Ishikawa (cell line): Measurements from ENCODE around the gene ADAMTS16.

Experiments used
- CEBPB ChIP-seq: IDR thresholded peaks from 2 replicates; pipeline ENCODE4 v1.6.1; 2012
- CREB1 ChIP-seq: IDR thresholded peaks from 2 replicates; pipeline ENCODE4 v1.6.1; 2012; ENCODE audit warnings: low read depth
- EGR1 ChIP-seq: IDR thresholded peaks from 2 replicates; pipeline ENCODE4 v1.6.1; 2012
- EP300 ChIP-seq: IDR thresholded peaks from 2 replicates; pipeline ENCODE4 v1.6.1; 2012; ENCODE audit warnings: borderline replicate concordance
- FOXM1 ChIP-seq: IDR thresholded peaks from 2 replicates; pipeline ENCODE4 v1.6.1; 2012; ENCODE audit warnings: low read depth, borderline replicate concordance
- NFIC ChIP-seq: IDR thresholded peaks from 2 replicates; pipeline ENCODE4 v1.6.1; 2012
- RAD21 ChIP-seq: IDR thresholded peaks from 2 replicates; pipeline ENCODE4 v1.6.1; 2012; ENCODE audit warnings: low read depth
- TAF1 ChIP-seq: IDR thresholded peaks from 2 replicates; pipeline ENCODE4 v1.6.1; 2012; ENCODE audit warnings: low read depth, mild to moderate bottlenecking
- TCF12 ChIP-seq: IDR thresholded peaks from 2 replicates; pipeline ENCODE4 v1.6.1; 2012; ENCODE audit warnings: low read depth
- TEAD4 ChIP-seq: IDR thresholded peaks from 2 replicates; pipeline ENCODE4 v1.6.1; 2012
- YY1 ChIP-seq: IDR thresholded peaks from 2 replicates; pipeline ENCODE4 v1.6.1; 2012; ENCODE audit warnings: low read depth
- ZBTB7A ChIP-seq: IDR thresholded peaks from 2 replicates; pipeline ENCODE4 v1.6.1; 2012; ENCODE audit warnings: low read depth
- TF ChIP-seq, protein P1 (sequence below): IDR thresholded peaks from 2 replicates; pipeline ENCODE4 v1.6.1; 2012
- TF ChIP-seq, protein P2 (sequence below): IDR thresholded peaks from 2 replicates; pipeline ENCODE4 v1.6.1; 2012
- TF ChIP-seq, protein P3 (sequence below): IDR thresholded peaks from 2 replicates; pipeline ENCODE4 v1.6.1; 2012; ENCODE audit warnings: low read depth, mild to moderate bottlenecking

Gene ADAMTS16

DNA sequence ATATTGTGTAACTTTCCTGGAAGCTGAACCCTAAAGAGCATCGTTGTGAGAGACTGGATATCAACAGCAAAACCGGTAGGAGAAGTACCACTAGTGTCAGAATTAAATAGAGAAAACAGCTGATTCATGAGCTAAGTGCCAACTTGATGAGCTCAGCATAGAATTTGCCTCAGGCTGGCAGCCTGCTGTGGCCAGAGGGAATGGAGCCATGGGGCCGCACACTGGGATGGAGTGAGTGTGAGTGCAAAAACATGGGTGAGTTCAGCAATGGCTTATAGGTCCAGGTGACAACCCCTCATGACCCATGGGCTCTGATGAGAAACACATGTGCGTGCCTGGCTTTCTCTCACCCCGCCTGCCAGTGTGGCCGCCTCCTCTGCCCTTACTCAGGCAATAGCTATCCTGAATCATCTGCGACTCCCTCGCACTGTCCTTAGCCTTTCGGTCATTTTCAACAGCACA is 25.4 kb downstream of the ADAMTS16 start:
- TF ChIP-seq CREB1: no peak

DNA sequence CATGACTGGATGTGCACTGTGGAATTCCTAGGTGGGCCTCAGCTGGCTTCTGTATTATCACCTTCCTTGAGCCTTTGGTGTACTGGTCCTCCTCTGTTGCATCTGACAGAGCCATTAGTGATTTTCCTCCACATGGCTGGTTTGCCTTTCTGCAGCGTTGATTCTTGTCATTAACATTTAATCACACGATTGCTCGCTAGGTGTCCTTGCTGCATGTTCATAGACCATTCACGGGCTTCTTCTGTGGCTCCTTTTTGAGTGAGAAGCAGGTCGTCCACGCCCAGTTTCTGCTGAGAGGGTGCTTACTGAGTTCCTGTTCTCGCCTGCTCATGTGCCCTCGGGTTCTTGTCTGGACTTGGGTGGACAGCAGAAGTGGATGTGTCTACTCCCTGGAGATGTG is 29.3 kb downstream of the ADAMTS16 start:
- TF ChIP-seq YY1 (no peak), CREB1 (no peak), TAF1 (no peak), CEBPB (no peak), TCF12 (no peak), EP300 (no peak)
- TF ChIP-seq, protein P1, sequence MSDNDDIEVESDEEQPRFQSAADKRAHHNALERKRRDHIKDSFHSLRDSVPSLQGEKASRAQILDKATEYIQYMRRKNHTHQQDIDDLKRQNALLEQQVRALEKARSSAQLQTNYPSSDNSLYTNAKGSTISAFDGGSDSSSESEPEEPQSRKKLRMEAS: no peak

DNA sequence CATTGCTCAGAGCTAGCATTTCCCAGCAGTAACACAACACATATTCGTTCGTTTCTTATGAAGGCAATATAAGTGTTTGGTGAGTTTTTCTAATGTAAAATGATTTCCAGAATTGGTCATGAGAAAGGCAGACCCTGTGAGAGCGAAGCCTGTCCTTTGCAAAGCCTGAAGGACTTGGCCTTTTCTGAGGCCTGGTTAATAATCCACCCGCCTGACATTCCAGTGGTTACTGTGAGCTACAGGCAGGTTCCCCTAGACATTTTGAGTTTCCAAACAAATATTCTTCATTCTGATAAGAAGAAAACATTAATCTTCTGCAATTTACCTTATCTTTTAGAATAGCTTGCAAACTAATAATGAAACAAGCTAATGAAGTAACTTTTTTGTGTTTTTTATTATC is 38.0 kb downstream of the ADAMTS16 start:
- TF ChIP-seq, protein P1: no peak
- TF ChIP-seq NFIC (no peak), YY1 (no peak), FOXM1 (no peak), TEAD4 (no peak), EP300 (no peak), TCF12 (no peak)
- TF ChIP-seq, protein P2, sequence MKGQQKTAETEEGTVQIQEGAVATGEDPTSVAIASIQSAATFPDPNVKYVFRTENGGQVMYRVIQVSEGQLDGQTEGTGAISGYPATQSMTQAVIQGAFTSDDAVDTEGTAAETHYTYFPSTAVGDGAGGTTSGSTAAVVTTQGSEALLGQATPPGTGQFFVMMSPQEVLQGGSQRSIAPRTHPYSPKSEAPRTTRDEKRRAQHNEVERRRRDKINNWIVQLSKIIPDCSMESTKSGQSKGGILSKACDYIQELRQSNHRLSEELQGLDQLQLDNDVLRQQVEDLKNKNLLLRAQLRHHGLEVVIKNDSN: no peak

DNA sequence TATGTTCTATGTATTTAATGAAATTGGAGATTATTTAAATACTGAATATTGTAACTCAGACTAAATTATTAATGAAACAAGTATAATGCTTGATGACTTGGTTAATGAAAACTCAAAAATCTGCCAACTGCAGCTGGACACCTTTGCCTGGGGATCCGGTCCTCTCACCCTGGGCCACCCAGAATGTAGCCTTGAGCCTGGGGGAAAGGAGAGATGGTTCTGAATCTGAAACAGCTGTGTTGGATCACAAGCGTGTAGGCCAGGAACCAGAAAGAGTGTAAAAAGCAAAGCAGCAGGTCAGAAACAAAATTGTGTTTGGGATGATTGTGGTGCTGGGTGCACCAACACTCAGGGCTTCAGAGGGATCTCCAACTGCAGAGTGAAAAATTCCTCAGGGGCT is 38.5 kb downstream of the ADAMTS16 start:
- TF ChIP-seq TEAD4 (no peak), ZBTB7A (no peak), CREB1 (no peak), NFIC (no peak), RAD21 (no peak), EGR1 (no peak), CEBPB (no peak)
- TF ChIP-seq, protein P3, sequence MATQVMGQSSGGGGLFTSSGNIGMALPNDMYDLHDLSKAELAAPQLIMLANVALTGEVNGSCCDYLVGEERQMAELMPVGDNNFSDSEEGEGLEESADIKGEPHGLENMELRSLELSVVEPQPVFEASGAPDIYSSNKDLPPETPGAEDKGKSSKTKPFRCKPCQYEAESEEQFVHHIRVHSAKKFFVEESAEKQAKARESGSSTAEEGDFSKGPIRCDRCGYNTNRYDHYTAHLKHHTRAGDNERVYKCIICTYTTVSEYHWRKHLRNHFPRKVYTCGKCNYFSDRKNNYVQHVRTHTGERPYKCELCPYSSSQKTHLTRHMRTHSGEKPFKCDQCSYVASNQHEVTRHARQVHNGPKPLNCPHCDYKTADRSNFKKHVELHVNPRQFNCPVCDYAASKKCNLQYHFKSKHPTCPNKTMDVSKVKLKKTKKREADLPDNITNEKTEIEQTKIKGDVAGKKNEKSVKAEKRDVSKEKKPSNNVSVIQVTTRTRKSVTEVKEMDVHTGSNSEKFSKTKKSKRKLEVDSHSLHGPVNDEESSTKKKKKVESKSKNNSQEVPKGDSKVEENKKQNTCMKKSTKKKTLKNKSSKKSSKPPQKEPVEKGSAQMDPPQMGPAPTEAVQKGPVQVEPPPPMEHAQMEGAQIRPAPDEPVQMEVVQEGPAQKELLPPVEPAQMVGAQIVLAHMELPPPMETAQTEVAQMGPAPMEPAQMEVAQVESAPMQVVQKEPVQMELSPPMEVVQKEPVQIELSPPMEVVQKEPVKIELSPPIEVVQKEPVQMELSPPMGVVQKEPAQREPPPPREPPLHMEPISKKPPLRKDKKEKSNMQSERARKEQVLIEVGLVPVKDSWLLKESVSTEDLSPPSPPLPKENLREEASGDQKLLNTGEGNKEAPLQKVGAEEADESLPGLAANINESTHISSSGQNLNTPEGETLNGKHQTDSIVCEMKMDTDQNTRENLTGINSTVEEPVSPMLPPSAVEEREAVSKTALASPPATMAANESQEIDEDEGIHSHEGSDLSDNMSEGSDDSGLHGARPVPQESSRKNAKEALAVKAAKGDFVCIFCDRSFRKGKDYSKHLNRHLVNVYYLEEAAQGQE: no peak

DNA sequence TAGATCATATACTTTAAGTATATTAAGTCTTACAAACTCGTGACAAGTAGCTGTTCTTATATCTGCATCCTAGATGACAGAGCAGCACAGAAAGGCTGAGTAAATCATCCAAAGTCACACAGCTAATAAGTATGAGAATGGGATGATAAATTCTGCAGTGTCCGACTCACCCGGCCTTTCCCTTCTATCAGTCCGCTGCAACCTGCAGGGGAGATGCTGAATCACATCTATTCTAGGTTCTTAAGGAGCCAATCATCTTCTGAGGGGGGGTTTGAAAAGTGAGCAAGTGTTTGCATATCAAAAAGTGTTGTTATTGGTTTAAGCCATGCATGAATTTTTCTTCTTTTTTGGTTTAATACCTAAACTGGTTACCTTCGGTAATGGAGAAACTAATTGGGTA is 38.9 kb downstream of the ADAMTS16 start:
- no peak for TF ChIP-seq FOXM1
- no peak for TF ChIP-seq CEBPB
- TF ChIP-seq, protein P1: no peak
- no peak for TF ChIP-seq ZBTB7A
- TF ChIP-seq EGR1: no peak

DNA sequence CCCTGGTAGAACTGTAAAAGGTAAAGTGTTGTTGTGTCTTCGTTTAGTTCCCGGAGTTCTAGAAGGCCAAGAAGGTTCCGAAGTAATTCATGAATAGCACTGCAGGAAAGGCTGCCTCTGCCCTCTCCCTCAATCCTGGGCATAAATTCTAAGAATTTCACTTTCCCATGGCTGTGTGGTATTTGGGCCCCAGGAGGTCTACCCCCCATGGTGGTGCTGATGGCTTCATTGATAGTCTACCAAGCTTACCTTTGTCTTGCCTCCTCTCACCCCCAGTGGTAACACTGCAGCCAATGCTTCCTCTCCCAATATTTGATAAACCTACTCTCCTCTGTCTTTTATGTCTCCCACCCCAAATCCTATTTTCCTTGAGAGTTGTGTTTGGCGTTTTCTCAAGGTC is 39.5 kb downstream of the ADAMTS16 start:
- TF ChIP-seq, protein P3: no peak
- TF ChIP-seq TAF1 (no peak), TEAD4 (no peak), EGR1 (no peak), CREB1 (no peak), TCF12 (no peak), RAD21 (no peak), EP300 (no peak), FOXM1 (no peak), ZBTB7A (no peak)
- TF ChIP-seq, protein P1: no peak
- TF ChIP-seq, protein P2: no peak
